Raji (cell line): ENCODE measurements around the gene CD74.

Source experiments
- POLR2A ChIP-seq: IDR thresholded peaks from 2 replicates; pipeline ENCODE4 v1.6.1; 2011; ENCODE audit warnings: low read depth, low read length, control low read depth; ENCODE audit not compliant: insufficient read depth

The CD74 gene

DNA sequence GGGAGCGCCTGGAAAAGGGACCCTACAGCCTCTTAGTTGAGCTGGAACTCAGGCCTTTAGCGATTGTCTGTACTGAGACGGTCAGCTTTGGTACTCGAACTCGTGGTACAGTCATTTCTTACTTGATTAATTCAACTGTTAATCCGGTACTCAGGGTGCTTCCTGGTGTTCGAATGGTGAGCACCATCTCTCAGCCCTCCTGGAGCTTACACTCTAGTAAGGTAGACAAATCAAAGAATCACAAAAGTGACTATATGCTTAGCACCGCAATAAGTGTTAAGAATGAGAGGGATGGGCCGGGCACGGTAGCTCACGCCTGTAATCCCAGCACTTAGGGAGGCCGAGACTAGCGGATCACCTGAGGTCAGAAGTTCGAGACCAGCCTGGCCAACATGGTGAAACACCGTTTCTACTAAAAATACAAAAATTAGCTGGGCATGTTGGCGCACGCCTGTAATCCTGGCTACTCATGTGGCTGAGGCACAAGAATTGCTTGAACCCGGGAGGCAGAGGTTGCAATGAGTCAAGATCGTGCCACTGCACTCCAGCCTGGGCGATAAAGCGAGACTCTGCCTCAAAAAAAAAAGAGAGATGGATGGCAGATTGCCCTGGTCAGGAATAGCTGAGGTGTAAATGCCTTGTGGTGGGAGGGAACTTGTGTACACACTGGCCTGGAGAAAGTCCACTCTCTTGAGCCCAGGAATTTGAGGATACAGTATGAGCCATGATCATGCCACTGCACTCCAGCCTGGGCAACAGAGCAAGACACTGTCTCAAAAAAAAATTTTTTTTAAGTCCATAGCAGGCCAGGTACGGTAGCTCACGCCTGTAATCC is 54.2 kb downstream of the CD74 start:
- no peak for TF ChIP-seq POLR2A

DNA sequence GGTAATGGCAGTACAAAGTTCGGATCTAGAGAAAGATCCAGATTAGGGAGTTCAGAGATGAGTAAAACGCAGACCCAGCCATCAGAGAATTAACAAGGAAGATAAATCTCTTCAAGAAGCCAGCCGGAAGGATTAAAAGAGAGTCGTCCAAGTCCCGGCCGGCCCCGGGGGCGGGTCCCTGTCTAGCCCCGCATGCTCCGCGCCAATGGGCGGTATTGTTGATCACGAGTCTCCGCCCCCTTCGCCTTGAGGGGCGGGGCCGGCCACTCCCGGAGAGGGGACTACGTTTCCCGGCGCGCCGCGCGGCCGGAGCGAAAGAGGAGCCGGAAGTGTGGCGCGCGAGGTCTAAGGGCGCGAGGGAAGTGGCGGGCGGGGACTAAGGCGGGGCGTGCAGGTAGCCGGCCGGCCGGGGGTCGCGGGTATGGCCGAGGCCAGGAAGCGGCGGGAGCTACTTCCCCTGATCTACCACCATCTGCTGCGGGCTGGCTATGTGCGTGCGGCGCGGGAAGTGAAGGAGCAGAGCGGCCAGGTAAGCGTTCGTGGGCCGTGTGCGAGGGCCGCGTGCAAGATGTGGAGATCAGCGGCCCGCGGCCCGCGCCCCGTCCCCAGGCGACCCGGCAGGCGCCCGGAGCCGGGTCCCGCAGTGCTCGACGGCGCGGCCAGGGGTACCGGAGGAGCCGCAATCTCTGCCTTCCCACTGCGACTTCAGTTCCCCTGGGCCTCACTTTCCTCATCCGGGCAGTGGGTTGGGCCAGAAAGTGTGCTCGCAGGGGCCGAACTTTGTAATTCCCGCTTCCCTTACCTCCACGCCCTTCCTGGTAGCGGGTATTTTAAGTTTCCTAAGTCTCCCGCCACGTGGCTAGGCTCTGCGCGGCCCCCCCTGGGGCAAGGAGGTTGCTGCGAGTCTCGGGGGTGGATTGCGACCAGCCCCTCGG is 55.1 kb downstream of the CD74 start, which contains the start of gene TCOF1:
TSS of gene TCOF1 (plus strand) at position 372 of the 935 bp plus-strand sequence. CDS start at position 422, 50 bp downstream.
- peak; percentile 74 for TF ChIP-seq POLR2A

- no peak for TF ChIP-seq POLR2A
Measured at GRCh38 chr5:150356575-150357294, 56.0 kb downstream of the CD74 start.

DNA sequence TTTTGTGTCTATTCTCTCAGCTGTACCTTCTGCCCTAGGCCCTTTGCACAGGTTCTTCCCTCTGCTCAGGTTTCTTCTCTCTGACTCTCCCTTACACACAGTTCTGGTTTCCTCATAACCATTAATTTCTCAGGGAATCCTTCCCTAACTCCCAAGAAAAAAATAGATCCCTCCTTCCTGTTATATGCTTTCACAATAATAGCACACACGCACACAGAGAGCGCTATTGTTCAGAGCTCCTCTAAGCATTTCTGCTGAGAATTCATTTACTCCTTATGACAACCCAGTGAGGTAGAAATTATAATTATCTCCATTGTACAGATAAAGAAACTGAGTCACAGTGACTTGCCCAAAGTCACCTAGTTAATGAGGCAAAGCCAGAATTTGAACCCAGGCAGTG is 56.9 kb downstream of the CD74 start:
- TF ChIP-seq POLR2A, result no peak

GRCh38 chr5:150353032-150353675 is 59.6 kb downstream of the CD74 start:
- no peak for TF ChIP-seq POLR2A

- TF ChIP-seq POLR2A, result no peak
Measured at GRCh38 chr5:150352244-150353031, 60.3 kb downstream of the CD74 start.
